GM12878 (cell line): Measurements from ENCODE around the gene CLIC5. TPM values are rescaled to one million over a fixed set of nuclear protein-coding genes. Genes with fewer than 3 reads are reported as not detected.
A peak's percentile ranks its signal among the peaks of the same experiment; 100 is the strongest.

Experiments
- ATAC-seq: fragments of 200-7000 bp; cut with Tn5 transposase; 3 replicates; pipeline ENCODE4 v1.9.1; 2020; ENCODE audit warnings: mild to moderate bottlenecking, moderate library complexity
- BruUV-seq: library from RNA; stranded (reverse); fragments of 400-500 nt; replicated peaks from 2 replicates; lab custom pipeline; 2021; lab: Mats Ljungman, UMichigan
- CTCF ChIA-PET: fragments of 300-600 bp; sonication (Branson Sonifier 250); formaldehyde crosslinking; extraction: SDS; loops from one replicate; lab custom pipeline; 2021; ENCODE audit warnings: inconsistent platforms; lab: Yijun Ruan, JAX
- POLR2A ChIA-PET: fragments of 350-600 bp; formaldehyde crosslinking; extraction: SDS; loops from one replicate; lab custom pipeline; 2021; ENCODE audit warnings: inconsistent platforms; lab: Charles Lee
- RAD21 ChIA-PET: fragments of 300-600 bp; sonication (Branson Sonifier 250); formaldehyde crosslinking; loops from one replicate; lab custom pipeline; 2023; ENCODE audit warnings: antibody characterized with exemption; ENCODE audit not compliant: unreplicated experiment; lab: Charles Lee
- SMC1A ChIA-PET: fragments of 300-600 bp; sonication (Branson Sonifier 250); formaldehyde crosslinking; loops from one replicate; lab custom pipeline; 2023; ENCODE audit not compliant: unreplicated experiment, uncharacterized antibody; lab: Charles Lee
- DNase-seq: peaks from one replicate; pipeline ENCODE4 v3.0.0-alpha.2; 2011; ENCODE audit warnings: low read depth, low spot score
- FAIRE-seq: peaks from 3 replicates; lab custom pipeline; 2011; peaks lifted over from hg19 to GRCh38; lab: Jason Lieb, UNC
- H2AFZ ChIP-seq: 2 replicates; pipeline ENCODE4 v1.6.0; 2011; ENCODE audit warnings: low read depth, low read length, control low read depth; ENCODE audit not compliant: control insufficient read depth
- H3K27ac ChIP-seq: 2 replicates; pipeline ENCODE4 v1.5.1; 2011; ENCODE audit warnings: control low read depth; ENCODE audit not compliant: control insufficient read depth, insufficient read depth
- H3K27me3 ChIP-seq, 2 experiments: replicated peaks in 1 of 2; 2 replicates each; pipeline versions ENCODE4 v1.6.0 to v1.6.1; 2011; ENCODE audit warnings: low read length in 1 of 2; ENCODE audit not compliant: control insufficient read depth in 2 of 2, insufficient read depth in 2 of 2
- H3K36me3 ChIP-seq, 2 experiments: 2 replicates each; pipeline ENCODE4 v1.5.1; 2011; ENCODE audit warnings: low read length in 1 of 2; ENCODE audit not compliant: control insufficient read depth in 2 of 2, insufficient read depth in 2 of 2
- H3K4me1 ChIP-seq: 2 replicates; pipeline ENCODE4 v1.6.1; 2011; ENCODE audit warnings: mild to moderate bottlenecking, low read length, moderate library complexity, mixed read lengths; ENCODE audit not compliant: control insufficient read depth, insufficient read depth
- H3K4me2 ChIP-seq: 2 replicates; pipeline ENCODE4 v1.6.0; 2011; ENCODE audit warnings: control low read depth; ENCODE audit not compliant: control insufficient read depth, insufficient read depth
- H3K4me3 ChIP-seq: fragments of 200-600 bp; sonication (generic); 2 replicates; pipeline ENCODE4 v1.5.1; 2016
- H3K79me2 ChIP-seq: 2 replicates; pipeline ENCODE4 v1.6.0; 2011; ENCODE audit warnings: low read length; ENCODE audit not compliant: control insufficient read depth, insufficient read depth
- H3K9ac ChIP-seq: 2 replicates; pipeline ENCODE4 v1.8.0; 2011; ENCODE audit warnings: low read length, control low read depth, mixed read lengths; ENCODE audit not compliant: control insufficient read depth, insufficient read depth
- H3K9me3 ChIP-seq: replicated peaks from 3 replicates; pipeline ENCODE4 v1.5.1; 2011; ENCODE audit warnings: mild to moderate bottlenecking, low read length; ENCODE audit not compliant: control insufficient read depth, insufficient read depth
- H4K20me1 ChIP-seq: 2 replicates; pipeline ENCODE4 v1.6.0; 2011; ENCODE audit not compliant: control insufficient read depth, insufficient read depth
- BHLHE40 ChIP-seq, 2 experiments: fragments of 450-650 bp in 1 of 2; IDR thresholded peaks; 2 replicates each; pipeline ENCODE4 v1.6.1; 2011 to 2017; ENCODE audit warnings: low read depth in 2 of 2, borderline replicate concordance in 1 of 2, improper control_type of control experiment in 1 of 2, low read length in 1 of 2, mild to moderate bottlenecking in 1 of 2
- BMI1 ChIP-seq: fragments of 450-650 bp; IDR thresholded peaks from 2 replicates; pipeline ENCODE4 v1.6.1; 2016; ENCODE audit warnings: mild to moderate bottlenecking, moderate library complexity, borderline replicate concordance
- CBX3 ChIP-seq: fragments of 200-600 bp; sonication (generic); IDR thresholded peaks from 2 replicates; pipeline ENCODE4 v1.6.1; 2016; ENCODE audit warnings: low read depth, borderline replicate concordance
- CHD1 ChIP-seq: IDR thresholded peaks from 2 replicates; pipeline ENCODE4 v1.6.1; 2012; ENCODE audit warnings: low read depth, low read length, improper control_type of control experiment
- FOS ChIP-seq: IDR thresholded peaks from 3 replicates; pipeline ENCODE4 v1.6.1; 2011; ENCODE audit warnings: borderline replicate concordance; ENCODE audit not compliant: insufficient read length; ENCODE audit errors: extremely low read depth
- FOXM1 ChIP-seq: IDR thresholded peaks from 2 replicates; pipeline ENCODE4 v1.6.1; 2012; ENCODE audit warnings: low read depth, mild to moderate bottlenecking, inconsistent platforms, low read length, moderate library complexity
- HDAC6 ChIP-seq: fragments of 200-600 bp; sonication (generic); IDR thresholded peaks from one replicate; pipeline ENCODE4 v1.8.0; 2017; ENCODE audit warnings: antibody characterized with exemption; ENCODE audit not compliant: unreplicated experiment
- IKZF2 ChIP-seq, 2 experiments: fragments of 450-650 bp; IDR thresholded peaks; 2 replicates each; pipeline ENCODE4 v1.6.1; 2017; ENCODE audit warnings: mild to moderate bottlenecking in 2 of 2, moderate library complexity in 2 of 2
- NBN ChIP-seq: fragments of 450-650 bp; IDR thresholded peaks from 2 replicates; pipeline ENCODE4 v1.6.1; 2016
- NFXL1 ChIP-seq: fragments of 450-650 bp; IDR thresholded peaks from 2 replicates; pipeline ENCODE4 v1.6.1; 2017; ENCODE audit warnings: antibody characterized with exemption, mild to moderate bottlenecking, borderline replicate concordance
- PML ChIP-seq: IDR thresholded peaks from 2 replicates; pipeline ENCODE4 v1.6.1; 2012; ENCODE audit warnings: low read length, inconsistent platforms
- RAD21 ChIP-seq: IDR thresholded peaks from 2 replicates; pipeline ENCODE4 v1.6.1; 2011; ENCODE audit warnings: mild to moderate bottlenecking, low read depth, low read length, moderate library complexity; ENCODE audit not compliant: insufficient read depth
- RAD51 ChIP-seq: fragments of 450-650 bp; IDR thresholded peaks from 2 replicates; pipeline ENCODE4 v1.6.1; 2016; ENCODE audit warnings: moderate library complexity, mild to moderate bottlenecking, inconsistent platforms
- RELA ChIP-seq: fragments of 450-650 bp; IDR thresholded peaks from 2 replicates; pipeline ENCODE4 v1.8.0; 2014; ENCODE audit warnings: borderline replicate concordance; ENCODE audit not compliant: partially characterized antibody
- RUNX3 ChIP-seq: IDR thresholded peaks from 2 replicates; pipeline ENCODE4 v1.6.1; 2012; ENCODE audit warnings: low read length, inconsistent platforms
- SMAD5 ChIP-seq: IDR thresholded peaks from 2 replicates; pipeline ENCODE4 v1.6.1; 2016; ENCODE audit warnings: antibody characterized with exemption, low read depth
- SMC3 ChIP-seq: IDR thresholded peaks from 2 replicates; pipeline ENCODE4 v1.6.1; 2011; ENCODE audit warnings: low read length, improper control_type of control experiment, borderline replicate concordance
- SRF ChIP-seq, 2 experiments: IDR thresholded peaks; 2 replicates each; pipeline ENCODE4 v1.6.1; 2011; ENCODE audit warnings: low read depth in 2 of 2, low read length in 2 of 2, mild to moderate bottlenecking in 1 of 2, moderate library complexity in 1 of 2
- STAT3 ChIP-seq: IDR thresholded peaks from 2 replicates; pipeline ENCODE4 v1.6.1; 2011; ENCODE audit warnings: low read depth, low read length, improper control_type of control experiment
- SUPT20H ChIP-seq: IDR thresholded peaks from 2 replicates; pipeline ENCODE4 v1.6.1; 2011; ENCODE audit warnings: low read depth, mild to moderate bottlenecking, low read length, moderate library complexity, borderline replicate concordance; ENCODE audit not compliant: control insufficient read depth
- YY1 ChIP-seq: IDR thresholded peaks from 2 replicates; pipeline ENCODE4 v1.6.1; 2011; ENCODE audit warnings: low read depth, mild to moderate bottlenecking, low read length
- WGBS: methylation state at CpG from one replicate; pipeline ENCODE4 v1.1.6; 2016; ENCODE audit warnings: low lambda C conversion rate; ENCODE audit not compliant: insufficient replicate concordance, insufficient coverage; ENCODE audit errors: missing lambda C conversion rate; 5-methylcytosine and 5-hydroxymethylcytosine counted together
- in situ Hi-C: fragments of 300-500 bp; cut with MboI; formaldehyde crosslinking; loops from 9 replicates; pipeline ENCODE4 v1.14.3; 2018; ENCODE audit warnings: mixed read lengths
- intact Hi-C: fragments of 100-400 bp; cut with micrococcal nuclease; formaldehyde crosslinking; loops from one replicate; pipeline ENCODE4 v1.14.2; 2022; ENCODE audit not compliant: unreplicated experiment
- polyA plus RNA-seq, 11 experiments: library from polyadenylated mRNA; depleted of rRNA in 4 of 11; unstranded in 6 of 11; stranded (reverse) in 5 of 11; fragments of >200 nt; fragmentation: Nextera tagmentation in 4 of 11; fragmentation: Illumina TruSeq in 1 of 11; extraction: Ambion mirVana in 4 of 11; extraction: Trizol in 1 of 11; gene quantifications; 1 replicate in 1 of 11; 2 replicates in 10 of 11; pipeline versions ENCODE4 v1.2.1 to v1.2.3, GENCODE V29; 2011 to 2016; ENCODE audit warnings: inconsistent platforms in 2 of 11, missing spikeins in 2 of 11, low read depth in 1 of 11
- total RNA-seq, 4 experiments: library from RNA; depleted of rRNA in 3 of 4; stranded (reverse); fragments of >200 nt in 3 of 4; fragmentation: Illumina TruSeq in 1 of 4; extraction: Trizol in 1 of 4; gene quantifications; 2 replicates each; pipeline versions ENCODE4 v1.2.1 to v1.2.3, GENCODE V29; 2013 to 2021

Gene CLIC5
- total and polyA plus RNA-seq, 10 of the 15 experiments (the other 5 are each of a cell fraction or from before 2014, with no cell fraction given) = 0.01 to 0.08 (median 0.02) TPM; not detected in 7

GRCh38 chr6:45922728-45923351 lies 92.8 kb downstream of the CLIC5 start (continued):
- no peak for TF ChIP-seq FOS
- TF ChIP-seq STAT3 = no peak
- no peak for TF ChIP-seq SRF (IDR thresholded peaks at IDR 0.05; ENCODE audit: low read depth in 2 of 2, low read length in 2 of 2)
- TF ChIP-seq RAD51 = no peak
- peak; percentile 88 for TF ChIP-seq RAD21
- 0 out of 4 replicates have a peak, but pooled peaks of 1 of the 2 experiments have one; percentile 14 for TF ChIP-seq IKZF2 (IDR thresholded peaks at IDR 0.05)
- TF ChIP-seq SMC3 = peak; percentile 79
- 0 out of 2 replicates have a peak, but pooled peaks have one; percentile 33 for TF ChIP-seq YY1

- DNase-seq (no peak), FAIRE-seq (no peak), ATAC-seq (no peak)
- no TSS peak for BruUV-seq
- H3K27me3 ChIP-seq = no peaks in the 10 kb centered on the region; a peak in 1 of 4 replicates
- no peak overlapping the region for H3K9ac ChIP-seq
- no peaks in the 10 kb centered on the region for H3K79me2 ChIP-seq
- ChIA-PET SMC1A (interaction anchor here (0.5 to 5.2 kb wide), 32 partner anchors 9 to 1493 kb away, joined by 3 to 60 read pairs (median 3); no protein-coding TSS in a partner anchor), RAD21 (interaction anchor here (0.6 to 3.5 kb wide), 26 partner anchors 9 to 1452 kb away, joined by 3 to 28 read pairs (median 5); no protein-coding TSS in a partner anchor), POLR2A (no interaction called here), CTCF (interaction anchor here (0.5 to 7.3 kb wide), 26 partner anchors 9 to 1453 kb away, joined by 3 to 88 read pairs (median 4); no protein-coding TSS in a partner anchor)
- no peak overlapping the region for H2AFZ ChIP-seq
- no peak for TF ChIP-seq SUPT20H
- no peak for TF ChIP-seq SMAD5
- no peak for TF ChIP-seq FOXM1
- no peak for TF ChIP-seq NFXL1
- TF ChIP-seq RUNX3 = no peak
- TF ChIP-seq BMI1 = no peak
- TF ChIP-seq BHLHE40 (IDR thresholded peaks at IDR 0.05; ENCODE audit: borderline replicate concordance in 1 of 2, low read depth in 2 of 2, low read length in 1 of 2) = no peak
- no peak for TF ChIP-seq RELA
- no peak for TF ChIP-seq CHD1
- TF ChIP-seq HDAC6 = no peak
- TF ChIP-seq PML = no peak
- TF ChIP-seq CBX3 = no peak
- no peak for TF ChIP-seq NBN
- H3K27ac ChIP-seq = no peak overlapping the region
- H3K4me2 ChIP-seq = no peak overlapping the region
- WGBS = 51% methylated on average over 6 of the region's 6 CpGs
- H3K9me3 ChIP-seq = no peaks in the 10 kb centered on the region
- no peaks in the 10 kb centered on the region for H3K36me3 ChIP-seq
- no peak overlapping the region for H3K4me3 ChIP-seq
- in situ Hi-C loops = loop anchor here (5.0 to 10.0 kb wide), 3 partner anchors 204 to 1449 kb away; no protein-coding TSS in a partner anchor
- peaks cover 23% of the 10 kb centered on the region for H3K4me1 ChIP-seq
- intact Hi-C loops = loop anchor here (1.0 to 10.0 kb wide), 11 partner anchors 91 to 1447 kb away; partner anchors contain the start of gene SUPT3H
- no peaks in the 10 kb centered on the region for H4K20me1 ChIP-seq
These were observed 93.9 kb downstream of the CLIC5 start for GRCh38 chr6:45921691-45922281.
